ENCODE measurements around the gene LPAR2.

The LPAR2 gene

DNA sequence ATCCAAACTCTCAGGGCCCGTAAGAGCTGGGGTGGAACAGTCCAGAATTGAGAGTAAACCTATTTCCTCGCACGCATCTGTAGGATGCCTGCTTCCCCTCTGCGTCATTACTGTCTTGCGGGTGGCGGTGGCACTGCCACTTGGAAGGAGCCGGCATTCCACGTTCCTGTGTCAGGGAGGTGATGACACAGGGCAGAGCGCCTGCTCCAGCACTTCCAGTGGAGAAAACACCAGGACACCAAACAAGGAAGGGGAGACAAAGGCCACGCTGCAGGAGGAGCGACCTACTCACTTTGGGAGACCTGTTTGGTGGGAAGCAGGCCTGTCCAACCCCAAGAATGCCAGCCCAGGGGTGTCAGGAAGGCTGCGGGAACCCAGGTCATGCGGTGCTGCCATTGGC, 46.6 kb downstream of the LPAR2 start:
- no peak overlapping the region for H3K4me3 ChIP-seq (ENCODE audit: low read depth, low read length)
- TF ChIP-seq, protein P1, sequence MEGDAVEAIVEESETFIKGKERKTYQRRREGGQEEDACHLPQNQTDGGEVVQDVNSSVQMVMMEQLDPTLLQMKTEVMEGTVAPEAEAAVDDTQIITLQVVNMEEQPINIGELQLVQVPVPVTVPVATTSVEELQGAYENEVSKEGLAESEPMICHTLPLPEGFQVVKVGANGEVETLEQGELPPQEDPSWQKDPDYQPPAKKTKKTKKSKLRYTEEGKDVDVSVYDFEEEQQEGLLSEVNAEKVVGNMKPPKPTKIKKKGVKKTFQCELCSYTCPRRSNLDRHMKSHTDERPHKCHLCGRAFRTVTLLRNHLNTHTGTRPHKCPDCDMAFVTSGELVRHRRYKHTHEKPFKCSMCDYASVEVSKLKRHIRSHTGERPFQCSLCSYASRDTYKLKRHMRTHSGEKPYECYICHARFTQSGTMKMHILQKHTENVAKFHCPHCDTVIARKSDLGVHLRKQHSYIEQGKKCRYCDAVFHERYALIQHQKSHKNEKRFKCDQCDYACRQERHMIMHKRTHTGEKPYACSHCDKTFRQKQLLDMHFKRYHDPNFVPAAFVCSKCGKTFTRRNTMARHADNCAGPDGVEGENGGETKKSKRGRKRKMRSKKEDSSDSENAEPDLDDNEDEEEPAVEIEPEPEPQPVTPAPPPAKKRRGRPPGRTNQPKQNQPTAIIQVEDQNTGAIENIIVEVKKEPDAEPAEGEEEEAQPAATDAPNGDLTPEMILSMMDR (conservative IDR thresholded peaks at IDR 0.05; ENCODE audit: low read depth, low read length) = no peak
- DNase-seq (ENCODE audit: low read depth) = no peak

- H3K4me3 ChIP-seq (ENCODE audit: low read depth, low read length) = no peak overlapping the region
- TF ChIP-seq, protein P1 (conservative IDR thresholded peaks at IDR 0.05; ENCODE audit: low read depth, low read length) = no peak
- DNase-seq (ENCODE audit: low read depth) = no peak
Observed at GRCh38 chr19:19580418-19580817, 47.6 kb downstream of the LPAR2 start.

- no peak overlapping the region for H3K4me3 ChIP-seq (ENCODE audit: low read depth, low read length)
- DNase-seq (ENCODE audit: low read depth) = no peak
- TF ChIP-seq, protein P1 (conservative IDR thresholded peaks at IDR 0.05; ENCODE audit: low read depth, low read length) = no peak
Observed at GRCh38 chr19:19579533-19580361, 48.3 kb downstream of the LPAR2 start.

- TF ChIP-seq, protein P1 (conservative IDR thresholded peaks at IDR 0.05; ENCODE audit: low read depth, low read length) = no peak
- no peak overlapping the region for H3K4me3 ChIP-seq (ENCODE audit: low read depth, low read length)
- no peak for DNase-seq (ENCODE audit: low read depth)
Observed at GRCh38 chr19:19578252-19578651, 49.8 kb downstream of the LPAR2 start.

DNA sequence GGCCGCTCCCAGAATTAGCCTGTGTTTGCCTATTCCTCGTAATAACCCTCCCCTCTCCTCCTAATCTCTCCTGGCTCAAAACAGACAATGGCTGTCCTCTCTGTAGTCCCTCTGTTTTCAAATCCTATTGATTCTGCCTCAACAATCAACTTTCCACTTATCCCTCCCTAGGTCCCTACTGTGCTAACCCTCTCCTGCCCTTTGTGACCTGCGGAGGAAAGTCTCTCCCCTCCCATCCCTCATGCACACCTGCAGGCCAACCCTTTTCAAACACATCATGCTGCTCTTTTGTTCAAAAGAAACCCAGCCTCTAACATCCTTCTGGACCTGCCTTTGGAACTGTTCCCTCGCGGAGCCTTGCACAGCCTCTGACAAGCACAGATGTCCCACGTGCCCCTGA, 52.6 kb downstream of the LPAR2 start:
- H3K4me3 ChIP-seq (ENCODE audit: low read depth, low read length) = no peak overlapping the region
- no peak for DNase-seq (ENCODE audit: low read depth)
- TF ChIP-seq, protein P1 (conservative IDR thresholded peaks at IDR 0.05; ENCODE audit: low read depth, low read length) = no peak
